PC-3 (cell line): Measurements from ENCODE around the gene GBP5.

Experiments
- CTCF ChIP-seq: fragments of 300-600 bp; sonication (generic); conservative IDR thresholded peaks from 2 replicates; pipeline ENCODE4 v1.5.1; 2017; ENCODE audit warnings: antibody characterized with exemption, low read depth, mild to moderate bottlenecking, low read length
- EZH2phosphoT487 ChIP-seq: fragments of 300-600 bp; sonication (generic); IDR thresholded peaks from 2 replicates; pipeline ENCODE4 v1.6.1; 2018; ENCODE audit warnings: mild to moderate bottlenecking, antibody characterized with exemption, low read length, borderline replicate concordance

- TF ChIP-seq CTCF = no peak
- no peak for TF ChIP-seq EZH2phosphoT487
These were observed 37.8 kb upstream of the GBP5 start for GRCh38 chr1:89310505-89310904.
